HL-60/S4 treated with phorbol 12-myristate 13-acetate at 8.2 ng/mL for 4 days and 3 days (cell line): ENCODE results near the gene PIK3AP1.
"Not testable (repeated sequence)": the region's sequence is repeated elsewhere in the genome, so short reads cannot be mapped to it uniquely, and the experiment has no call there.

Experiments
- in situ Hi-C: fragments of 300-500 bp; cut with MboI; formaldehyde crosslinking; loops from 2 replicates; pipeline ENCODE4 v1.15.0; 2022; ENCODE audit warnings: low sequenced_read_pairs

The PIK3AP1 gene

DNA sequence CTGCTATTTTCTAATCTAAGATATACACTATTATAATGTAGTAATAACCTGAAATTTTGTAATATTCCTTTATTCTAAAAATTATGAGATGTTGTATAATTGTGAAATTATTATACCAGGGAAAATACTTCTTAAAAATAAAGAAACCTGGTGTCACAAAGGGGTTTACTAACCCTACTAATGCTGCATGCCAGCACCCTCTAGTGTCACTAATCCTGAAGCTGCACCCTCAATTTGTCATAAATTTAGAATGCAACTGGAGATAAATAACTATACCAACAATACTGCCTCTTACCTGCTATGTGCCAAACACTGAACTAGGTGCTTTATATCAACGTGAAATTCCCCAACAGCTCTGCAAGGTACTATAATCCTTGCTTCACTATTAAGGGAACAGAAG, 164.3 kb downstream of the PIK3AP1 start:
- in situ Hi-C loops, result no loop called here

DNA sequence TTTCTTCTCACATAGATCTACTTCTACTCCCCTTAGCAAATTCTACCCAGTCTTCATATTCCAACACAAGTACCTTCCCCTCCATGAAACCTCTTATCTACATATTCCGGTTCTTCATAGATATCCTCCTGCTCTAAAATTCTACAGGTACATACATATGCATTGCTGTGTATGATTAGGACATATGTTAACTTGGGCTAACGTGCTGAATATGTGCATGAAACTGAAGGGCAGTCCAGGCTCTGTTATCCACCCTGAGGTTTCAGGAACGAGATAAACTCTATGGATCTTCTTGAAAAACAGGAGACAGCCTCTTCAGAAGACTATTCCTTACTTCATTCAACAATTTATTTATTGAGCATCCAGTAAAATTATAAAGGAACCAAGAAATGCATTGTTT, 165.0 kb downstream of the PIK3AP1 start:
- in situ Hi-C loops, result no loop called here

DNA sequence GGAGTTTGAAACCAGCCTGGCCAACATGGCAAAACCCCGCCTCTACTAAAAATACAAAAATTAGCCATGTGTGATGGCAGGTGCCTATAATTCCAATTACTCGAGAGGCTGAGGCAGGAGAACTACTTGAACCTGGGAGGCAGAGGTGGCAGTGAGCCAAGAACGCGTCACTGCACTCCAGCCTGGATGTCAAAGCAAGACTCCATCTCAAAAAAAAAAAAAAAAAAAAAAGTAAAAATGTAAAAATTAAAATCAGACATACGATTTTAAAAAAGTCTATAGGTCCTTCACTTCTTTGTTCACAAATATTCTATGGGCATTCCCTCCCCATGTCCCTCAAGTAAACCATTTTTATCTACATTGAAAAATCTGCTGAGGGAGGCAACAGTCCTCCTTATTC, 171.7 kb downstream of the PIK3AP1 start:
- in situ Hi-C loops, result no loop called here

GRCh38 chr10:96545558-96545957, 174.8 kb downstream of the PIK3AP1 start:
- in situ Hi-C loops, result not testable (repeated sequence)
